A673 (cell line): Measurements from ENCODE around the gene ATP11C.

Experiments used
- CTCF ChIP-seq: fragments of 300-800, 200-600 bp; sonication (generic); conservative IDR thresholded peaks from 2 replicates; pipeline ENCODE4 v1.5.1; 2017; ENCODE audit warnings: low read depth, mild to moderate bottlenecking, antibody characterized with exemption, low read length, moderate library complexity, mixed read lengths
- EZH2 ChIP-seq: fragments of 200-600 bp; sonication (generic); IDR thresholded peaks from 2 replicates; pipeline ENCODE4 v1.6.1; 2017; ENCODE audit warnings: borderline replicate concordance, low read depth, mild to moderate bottlenecking, mixed read lengths, antibody characterized with exemption, low read length; ENCODE audit not compliant: poor library complexity, severe bottlenecking

GRCh38 chrX:139776599-139776998 is 156.3 kb downstream of the ATP11C start:
- no peak for TF ChIP-seq CTCF
- no peak for TF ChIP-seq EZH2
